NCI-H526 treated with DMSO at 0.1 percent for 48 hours (cell line): Measurements from ENCODE around the gene STAT4.

ENCODE experiments used
- DNase-seq: peaks from one replicate; lab custom pipeline; 2025; lab: John Stamatoyannopoulos, UW

STAT4 gene

DNA sequence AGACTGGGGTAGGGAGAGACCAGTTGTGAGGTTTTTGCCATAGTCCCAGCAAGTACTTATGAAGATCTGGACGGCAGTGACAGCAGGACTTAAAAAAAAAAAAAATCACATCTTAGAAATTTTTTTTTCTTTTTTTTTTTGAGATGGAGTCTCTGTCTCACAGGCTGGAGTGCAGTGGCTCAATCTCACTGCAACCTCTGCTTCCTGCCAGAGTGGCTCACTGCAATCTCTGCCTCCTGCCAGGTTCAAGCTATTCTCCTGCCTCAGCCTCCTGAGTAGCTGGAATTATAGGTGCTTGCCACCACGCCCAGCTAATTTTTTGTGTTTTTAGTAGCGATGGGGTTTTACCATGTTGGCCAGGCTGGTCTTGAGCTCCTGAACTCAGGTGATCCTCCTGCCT lies 22.4 kb upstream of the STAT4 start:
- DNase-seq = no peak

DNA sequence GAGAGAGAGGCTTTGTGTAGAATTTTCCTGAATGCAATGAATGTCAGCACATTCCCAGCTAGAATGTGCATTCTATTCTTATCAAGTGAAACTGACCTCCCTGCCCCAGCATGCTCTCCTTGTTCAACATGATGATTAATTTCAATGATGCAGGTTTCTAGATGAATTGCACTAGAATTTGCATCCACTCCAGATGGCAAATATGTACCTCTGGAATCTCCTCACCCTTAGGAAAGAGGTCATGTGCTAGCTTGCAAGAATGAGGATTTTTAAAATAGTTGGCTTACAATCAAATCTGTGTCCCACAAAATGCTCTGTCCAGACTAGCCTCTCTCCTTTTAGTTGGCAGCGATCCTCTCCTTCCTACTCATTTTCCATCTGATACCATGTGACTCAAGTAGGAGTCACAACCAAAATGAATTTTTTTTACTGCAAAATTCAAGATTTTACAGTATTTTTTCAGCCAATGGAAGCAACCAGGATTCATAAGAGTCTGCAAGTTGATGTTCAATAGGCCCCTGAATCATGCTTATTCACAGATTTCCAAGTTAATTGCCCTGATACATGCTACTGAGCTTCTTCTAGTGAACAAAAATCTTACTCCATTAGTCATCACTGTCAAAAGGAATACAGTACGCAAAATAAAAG lies 21.0 kb upstream of the STAT4 start:
- DNase-seq = no peak

DNA sequence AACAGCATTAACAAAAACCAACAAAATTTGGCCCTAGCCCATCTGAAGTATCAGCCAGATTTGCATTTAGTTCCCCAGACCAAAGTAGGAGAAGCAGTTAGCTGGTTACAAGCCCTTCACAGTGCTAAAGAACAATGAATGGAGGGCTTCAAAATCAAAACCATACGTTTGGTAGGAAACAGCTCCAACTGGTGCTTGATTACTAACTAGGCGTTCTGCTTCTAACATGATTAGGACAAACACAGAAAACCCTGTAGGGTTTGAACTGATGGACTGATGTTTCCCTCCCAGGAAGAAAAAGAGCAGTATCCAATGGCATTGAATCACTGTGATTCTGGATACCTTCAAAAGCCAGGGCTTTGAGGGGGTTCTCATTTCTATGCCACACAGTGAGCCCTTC lies 20.5 kb upstream of the STAT4 start:
- no peak for DNase-seq

DNA sequence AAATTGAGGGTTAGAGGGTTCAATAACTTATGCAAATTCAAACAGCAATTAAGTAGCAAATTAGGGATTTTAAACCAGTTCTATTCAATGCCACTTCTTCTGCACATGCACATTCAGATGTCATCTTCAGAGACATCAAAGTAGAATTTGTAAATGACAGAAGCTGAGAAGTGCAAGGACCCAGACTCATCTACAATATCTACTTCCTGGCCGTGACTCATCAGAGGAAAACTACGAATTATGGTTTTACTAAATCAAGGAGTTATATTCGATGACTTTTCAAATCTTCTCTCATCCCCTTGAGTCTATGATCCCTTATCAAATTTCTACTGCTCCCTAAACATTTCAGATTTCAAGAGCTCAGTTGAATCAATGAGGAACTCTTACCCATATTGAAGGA lies 20.0 kb upstream of the STAT4 start:
- DNase-seq = no peak

DNA sequence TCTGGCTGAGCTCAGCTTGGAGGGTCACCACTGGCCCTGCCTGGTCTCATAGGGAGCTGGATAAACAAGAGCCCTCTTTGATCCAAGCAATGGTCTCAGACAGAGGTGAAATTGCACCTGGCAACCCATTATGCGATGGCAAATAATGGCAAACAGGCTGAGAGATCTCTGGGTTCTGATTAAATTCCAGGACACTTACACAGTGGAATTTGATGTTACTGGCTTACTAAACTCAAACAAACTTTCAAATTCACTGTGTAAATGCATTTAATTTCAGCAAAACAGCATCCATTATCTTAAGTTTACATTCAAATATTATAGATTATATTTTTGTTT lies 19.5 kb upstream of the STAT4 start:
- no peak for DNase-seq

DNA sequence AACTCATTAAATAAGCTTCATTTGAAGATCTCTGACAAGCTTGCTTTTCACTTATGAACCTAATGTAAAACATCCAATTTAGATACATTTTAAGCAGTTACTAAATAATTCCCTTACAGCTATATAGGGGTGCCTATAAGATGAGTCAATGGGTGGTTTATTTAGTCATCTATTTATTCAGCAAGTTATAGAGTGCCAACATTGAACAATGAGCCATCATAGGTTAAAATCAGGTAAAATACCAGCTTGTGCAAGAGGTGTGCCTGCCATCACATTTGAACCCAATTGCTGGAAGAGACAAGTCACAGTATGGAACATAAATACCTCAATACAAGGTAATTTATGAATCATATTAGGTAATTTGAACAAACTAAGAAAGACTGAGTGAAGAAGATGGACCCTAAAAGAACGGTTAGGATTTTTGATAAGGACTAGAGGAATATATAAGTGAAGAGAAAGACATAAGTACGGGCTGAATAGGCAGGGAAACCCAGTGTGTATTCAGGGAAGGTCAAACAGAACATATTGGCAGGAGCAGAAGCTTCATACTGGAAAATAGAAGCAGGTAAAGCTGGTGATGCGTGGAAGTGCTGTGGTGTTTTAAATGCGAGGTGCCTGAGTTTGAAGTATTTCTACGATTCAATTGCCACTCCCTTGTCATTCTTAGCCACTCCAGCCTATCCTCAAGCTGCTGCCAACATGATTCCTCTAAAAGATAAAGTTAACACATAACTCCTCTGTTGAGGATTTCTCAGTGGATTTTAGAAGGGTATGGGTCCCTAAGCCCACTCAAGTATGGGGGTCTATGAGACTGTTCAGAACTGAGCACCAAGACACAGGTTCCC lies 18.9 kb upstream of the STAT4 start:
- DNase-seq = no peak

DNA sequence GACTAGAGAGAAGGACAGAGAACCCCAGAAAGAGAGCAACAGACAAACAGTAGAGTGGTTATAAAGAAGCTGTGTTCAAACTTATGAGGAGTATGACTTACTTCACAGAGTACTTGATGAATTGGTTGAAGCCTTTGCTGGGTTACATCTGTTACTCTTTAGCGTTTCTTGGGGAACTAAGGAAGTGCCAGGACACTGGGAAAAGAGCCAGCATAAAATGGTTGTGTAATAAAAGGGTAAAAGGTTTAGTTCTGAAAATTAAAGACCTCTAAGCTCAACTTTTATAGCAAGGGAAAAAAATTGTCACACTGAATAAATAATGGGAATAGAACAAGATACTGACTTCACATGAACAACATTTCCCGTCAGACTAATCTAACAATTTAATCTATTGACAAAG lies 17.0 kb upstream of the STAT4 start:
- DNase-seq = no peak

DNA sequence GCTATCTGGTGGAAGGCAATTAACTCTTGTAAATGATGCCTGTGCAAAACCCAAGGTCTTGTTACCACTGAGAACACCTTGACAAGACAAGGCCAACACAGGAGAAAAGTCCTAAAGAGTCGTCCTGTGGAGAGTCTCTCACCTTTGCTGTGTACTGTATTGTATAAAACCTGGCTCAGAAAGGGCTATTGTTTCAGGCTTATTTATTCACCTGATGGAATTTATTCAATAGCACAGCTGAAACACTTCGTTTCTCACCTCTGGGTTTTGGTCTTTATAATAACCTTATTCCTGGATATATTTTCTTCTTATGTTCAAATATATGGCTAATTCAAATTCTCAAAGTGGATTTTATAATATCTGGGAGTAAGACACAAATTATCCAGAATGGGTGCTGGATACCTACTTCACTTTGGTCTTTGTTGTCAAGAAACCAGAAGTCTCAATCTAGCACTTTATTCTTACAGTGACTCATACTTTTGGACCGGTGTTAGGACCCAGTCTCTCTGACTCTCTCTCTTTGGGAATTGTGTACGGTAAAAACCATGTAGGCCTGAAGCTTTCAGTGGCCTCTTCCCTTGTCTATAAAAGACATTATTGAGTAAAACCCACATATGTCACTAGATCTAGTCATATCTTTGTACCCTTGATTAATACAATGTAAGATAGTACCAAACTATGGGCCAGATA lies 16.1 kb upstream of the STAT4 start:
- no peak for DNase-seq

DNA sequence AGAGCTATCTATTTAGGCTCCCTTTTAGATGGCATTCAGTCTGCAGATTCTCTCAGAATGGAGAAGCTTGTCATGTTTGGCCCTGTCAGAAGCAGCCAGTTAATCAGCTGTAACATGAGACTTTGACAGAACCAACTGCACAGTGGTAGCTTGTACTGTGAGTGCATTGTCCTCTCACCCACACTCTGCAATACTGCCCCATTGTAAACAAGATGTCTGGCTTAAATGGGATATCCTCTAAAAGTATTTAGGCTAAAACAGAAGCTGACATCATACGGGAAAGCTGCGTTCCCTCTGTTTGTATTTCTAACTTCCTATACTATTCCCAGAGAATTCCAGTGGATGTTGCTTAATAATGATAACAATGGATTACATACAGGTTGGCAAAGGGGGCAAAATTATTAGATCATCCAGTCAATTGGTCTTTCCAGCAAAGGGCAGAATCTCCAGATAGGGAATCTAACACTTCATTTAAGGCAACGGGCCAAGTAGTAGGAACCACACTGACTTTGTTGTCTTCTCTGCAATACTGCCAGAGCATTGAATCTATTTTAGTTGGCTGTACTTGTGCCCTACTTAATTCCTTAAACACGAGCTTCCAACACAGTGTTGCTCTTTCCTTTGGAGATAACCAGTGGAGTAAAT lies 15.4 kb upstream of the STAT4 start:
- DNase-seq = peak; percentile 75

DNA sequence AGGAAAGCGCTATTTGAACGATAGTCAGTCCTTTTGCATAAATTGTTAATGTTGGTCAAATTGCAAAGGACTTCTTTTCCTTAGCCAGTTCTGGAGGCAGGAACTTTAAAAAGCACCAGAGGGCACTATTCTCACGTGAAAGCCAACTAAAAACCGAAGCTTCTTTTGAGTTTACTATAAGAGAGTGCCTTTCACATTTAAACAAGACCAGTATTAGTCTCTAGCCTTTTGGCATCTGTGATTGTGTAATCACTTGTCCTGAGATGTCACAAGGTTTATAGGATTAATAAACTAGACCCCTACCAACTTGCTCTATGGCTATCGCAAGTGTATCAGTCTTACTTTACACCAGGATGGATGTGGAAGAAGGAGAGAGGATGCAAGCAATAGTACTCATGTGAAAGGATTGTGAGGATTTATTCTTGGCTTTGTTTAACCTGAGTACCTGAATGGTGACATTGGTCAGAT lies 14.4 kb upstream of the STAT4 start:
- DNase-seq = peak; percentile 40

DNA sequence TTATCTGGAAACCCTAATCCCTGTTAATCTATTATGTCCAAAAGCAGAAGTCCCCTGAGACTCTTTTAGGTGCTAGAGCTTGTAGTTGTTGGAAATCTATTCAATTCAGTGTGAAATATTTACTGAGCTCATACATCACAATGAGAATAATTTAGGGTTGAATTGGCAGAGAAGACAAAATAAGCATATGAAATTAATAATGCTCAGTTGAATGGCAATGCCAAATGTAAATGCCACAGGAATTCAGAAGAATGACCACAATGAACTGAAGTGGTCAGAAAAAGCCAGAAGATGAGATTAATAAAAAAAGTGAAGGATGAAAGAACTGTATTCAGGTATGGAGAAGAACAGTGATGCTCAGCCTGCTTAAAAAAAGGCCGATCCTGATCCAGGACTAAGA lies 8.0 kb upstream of the STAT4 start:
- DNase-seq = no peak

DNA sequence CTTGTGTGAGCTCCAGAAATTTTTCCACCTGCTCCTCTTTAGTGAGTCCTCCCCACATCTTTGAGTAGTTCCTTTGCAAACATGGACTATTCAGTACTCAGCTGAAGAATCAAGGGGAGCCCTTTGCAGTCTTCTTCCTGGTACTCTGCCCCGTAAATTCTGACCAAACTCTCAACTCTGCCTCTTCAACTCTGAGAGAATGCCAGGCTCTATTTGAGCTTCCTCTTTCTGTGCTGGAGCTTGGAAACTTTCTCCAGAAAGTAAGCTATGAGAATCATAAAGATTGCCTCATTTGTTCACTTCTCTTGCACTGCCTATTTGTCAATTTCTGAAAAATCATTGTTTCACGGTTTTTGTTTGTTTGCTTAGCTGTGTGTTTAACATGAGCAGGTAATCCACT lies 7.4 kb upstream of the STAT4 start:
- DNase-seq = no peak

DNA sequence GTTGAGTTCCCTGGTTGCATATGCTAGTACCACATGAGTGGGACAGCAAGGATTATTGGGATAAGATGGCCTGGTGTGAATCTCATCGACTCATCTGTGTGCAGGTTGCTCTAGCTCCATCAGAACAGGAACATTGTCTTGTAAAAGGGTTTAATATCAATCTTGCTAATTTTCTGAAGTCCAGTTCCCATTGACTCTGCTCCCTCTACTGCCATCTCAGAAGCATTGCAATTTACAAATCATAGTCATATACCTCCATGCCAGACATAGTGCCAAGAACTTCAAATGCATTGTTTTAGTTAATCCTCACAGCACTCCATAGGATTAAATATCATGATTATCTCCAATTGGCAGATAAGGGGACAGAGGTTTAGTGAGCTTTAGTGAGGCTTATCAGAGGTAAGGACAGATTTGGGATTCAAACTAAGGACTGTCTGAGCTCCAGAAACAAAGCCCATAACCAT lies 4.8 kb upstream of the STAT4 start:
- DNase-seq = peak; percentile 49

DNA sequence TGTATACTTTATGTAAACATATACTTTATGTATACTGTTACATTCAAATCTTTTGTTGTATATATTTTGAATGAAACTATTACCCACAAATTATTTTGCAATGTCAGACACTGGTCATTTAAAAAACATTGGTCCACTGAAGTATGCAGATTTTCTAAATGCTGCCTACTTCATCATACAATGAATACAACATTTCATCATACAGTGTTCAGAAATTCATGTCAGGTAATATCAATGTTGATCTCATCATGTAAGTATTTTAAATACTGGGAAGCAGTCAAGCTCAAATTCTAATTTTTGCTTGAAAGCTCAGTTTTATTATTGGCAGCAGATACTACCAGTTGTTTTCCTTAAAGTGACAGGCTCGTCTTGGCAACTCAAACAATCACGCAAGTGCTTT lies 2.9 kb upstream of the STAT4 start:
- DNase-seq = no peak

DNA sequence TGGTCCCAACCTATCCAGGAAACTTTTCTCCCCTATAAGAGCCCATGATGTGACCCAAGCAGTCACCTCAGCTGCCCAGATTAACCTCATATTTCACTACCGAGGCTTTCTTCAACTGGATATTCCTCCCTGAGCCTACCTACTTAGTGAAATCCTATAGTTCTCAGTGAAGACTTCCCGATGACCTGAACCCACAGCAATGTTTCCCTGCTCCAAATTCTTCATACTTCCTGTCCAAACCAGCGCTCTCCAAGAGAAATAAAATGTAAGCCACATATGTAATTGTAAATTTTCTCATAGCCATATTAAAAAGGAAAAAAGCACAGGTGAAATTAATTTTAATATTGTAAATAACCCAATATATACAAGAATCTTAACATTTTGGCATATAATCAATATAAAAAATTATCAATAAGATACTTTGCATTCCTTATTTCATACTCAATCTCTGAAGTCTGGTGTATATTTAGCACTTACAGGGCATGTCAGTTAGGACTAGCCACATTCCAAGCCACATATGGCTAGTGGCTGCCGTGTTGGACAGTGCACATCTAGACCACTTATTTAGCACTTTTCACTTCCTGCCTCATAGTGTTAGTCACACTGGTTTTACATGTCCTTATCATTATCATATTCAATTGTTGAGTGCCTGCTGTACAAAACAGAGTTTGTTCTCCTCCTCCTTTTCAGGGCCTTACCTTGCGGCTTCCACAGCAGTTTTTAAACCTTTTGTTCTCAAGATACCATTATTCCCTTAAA lies 1.9 kb upstream of the STAT4 start:
- DNase-seq = no peak

DNA sequence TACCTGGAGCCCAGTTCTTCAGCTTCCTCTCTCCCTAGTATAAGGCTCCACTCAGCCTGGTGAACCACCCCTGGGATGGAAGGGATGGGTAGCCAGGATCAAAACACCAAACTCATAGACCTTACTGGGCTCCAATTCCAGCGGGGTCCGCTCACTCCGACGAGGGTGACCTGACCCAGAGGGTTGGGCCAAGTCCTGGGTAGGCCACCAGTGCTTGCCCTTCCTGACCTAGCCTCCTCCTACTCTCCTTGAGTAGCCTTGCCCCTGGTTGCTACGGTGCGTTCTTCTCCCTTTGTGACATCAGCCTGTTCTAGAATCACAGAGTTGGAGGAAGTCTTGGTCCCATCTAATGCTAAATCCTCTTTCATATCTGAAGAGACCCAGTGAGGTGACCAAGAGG lies 537 bp upstream of the STAT4 start:
- DNase-seq = no peak

DNA sequence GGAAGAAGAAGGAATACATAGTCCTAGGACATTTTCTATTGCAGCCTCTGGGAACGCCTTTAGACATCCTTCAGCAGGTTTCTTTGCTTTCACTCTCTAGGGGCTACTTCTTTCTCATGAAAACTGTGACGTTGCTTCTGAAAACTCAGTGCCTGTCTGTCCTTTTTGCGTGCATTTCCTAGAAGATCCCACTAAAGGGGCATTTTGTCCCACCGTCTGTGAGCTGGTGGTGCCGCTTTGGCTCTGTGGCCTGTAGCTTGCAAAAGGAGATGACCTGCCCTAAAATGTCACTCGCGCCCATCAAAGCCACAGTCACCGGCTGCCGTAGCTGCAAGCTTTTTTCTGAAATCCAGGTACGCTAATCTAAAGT lies 579 bp downstream of the STAT4 start:
- no peak for DNase-seq

DNA sequence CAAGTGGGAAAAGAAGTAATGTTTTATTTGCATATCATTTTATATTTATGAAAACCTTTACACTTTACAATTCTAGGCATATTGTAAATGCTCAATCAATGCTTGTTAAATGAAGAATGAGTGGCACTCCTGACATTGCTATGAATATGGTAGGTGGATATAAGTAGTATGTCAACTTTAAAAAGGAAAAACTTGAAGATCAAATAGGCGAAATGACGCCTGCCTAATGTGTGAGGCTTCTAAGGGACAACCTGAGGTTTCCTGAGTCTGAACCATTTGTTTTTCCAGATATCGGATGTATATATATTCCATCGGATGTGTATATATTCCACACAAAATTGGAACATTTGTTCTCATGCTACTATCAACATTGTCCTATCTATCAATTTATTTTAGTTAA lies 1.4 kb downstream of the STAT4 start:
- no peak for DNase-seq

DNA sequence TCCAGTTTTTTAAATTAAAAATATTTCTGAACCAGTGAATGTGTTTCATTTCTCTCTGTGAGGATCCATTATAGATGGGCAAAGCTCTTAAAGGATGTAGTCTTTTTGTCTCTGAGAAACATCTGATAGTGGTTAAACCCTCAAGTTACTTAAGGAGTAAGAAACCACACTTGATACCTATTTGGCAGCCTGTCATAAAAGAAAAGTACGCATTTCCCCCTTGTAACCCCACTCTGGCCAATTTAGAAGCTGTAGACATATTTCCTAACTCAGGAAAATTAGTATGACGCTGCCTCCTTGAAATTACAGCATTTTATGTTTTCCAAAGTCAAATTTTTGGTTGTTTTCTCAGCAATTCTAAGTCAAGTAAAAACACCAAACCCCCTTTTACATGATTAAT lies 2.0 kb downstream of the STAT4 start:
- DNase-seq = no peak

DNA sequence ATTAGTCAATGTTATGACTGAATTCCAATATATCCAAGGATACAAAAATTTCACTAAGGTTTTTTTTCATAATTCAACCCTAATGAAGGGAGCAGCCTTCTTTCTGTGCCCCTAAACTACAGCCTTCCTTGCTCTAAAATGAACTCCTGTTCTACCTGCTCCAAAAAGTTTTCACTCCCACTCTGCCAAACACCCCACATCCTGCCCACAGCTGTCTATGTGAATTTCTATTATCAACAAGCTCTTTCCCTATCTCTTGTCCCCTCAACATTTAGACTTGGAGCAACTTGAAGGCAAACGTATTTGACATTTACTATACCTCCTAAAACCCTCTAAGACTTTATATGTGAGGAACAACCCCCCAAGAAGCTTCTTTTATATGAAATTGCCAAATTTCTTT lies 2.5 kb downstream of the STAT4 start:
- no peak for DNase-seq

DNA sequence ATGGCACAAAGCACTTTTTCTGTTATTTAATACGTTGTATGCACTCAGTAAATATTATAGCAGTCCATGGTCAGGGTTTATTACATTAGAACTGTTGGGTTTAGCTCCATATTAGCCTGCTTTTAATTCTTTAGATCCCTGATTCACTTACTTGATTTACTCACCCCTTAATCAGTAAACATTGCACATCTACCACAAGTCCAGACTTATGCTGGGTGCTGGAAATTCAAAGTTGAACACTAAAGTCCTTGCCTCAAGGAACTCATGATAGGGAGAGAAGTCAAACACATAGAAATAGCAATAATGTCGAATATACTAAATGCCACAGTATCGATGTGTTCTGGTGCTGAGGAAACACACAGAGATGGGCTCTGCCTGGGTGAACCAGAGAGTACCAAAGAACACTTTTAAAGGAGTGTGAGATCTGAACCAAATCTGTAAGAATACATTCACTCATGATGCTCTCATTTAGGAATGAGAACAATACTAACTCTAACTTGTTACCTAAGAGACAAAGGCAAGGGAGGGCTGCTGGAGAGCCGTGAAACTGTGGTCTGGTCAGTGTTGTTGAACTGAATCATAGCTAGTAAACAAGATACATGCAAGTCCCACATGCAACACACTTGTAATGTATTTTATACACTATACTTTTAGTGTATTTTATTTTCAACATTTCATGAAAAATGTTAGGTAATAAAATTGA lies 4.9 kb downstream of the STAT4 start:
- DNase-seq = no peak
